CD14-positive monocyte (primary cell): ENCODE results near the gene FNDC3B. TPM values are rescaled to one million over a fixed set of nuclear protein-coding genes. Genes with fewer than 3 reads are reported as not detected.
A peak's percentile ranks its signal among the peaks of the same experiment; 100 is the strongest.

Source experiments
- DNase-seq, 3 donors: peaks; one replicate each; pipeline ENCODE4 v3.0.0-alpha.2; 2011 to 2022
- H2AFZ ChIP-seq: 2 replicates; pipeline ENCODE4 v1.6.0; 2012; ENCODE audit warnings: mild to moderate bottlenecking, low read depth, low read length, inconsistent platforms; ENCODE audit not compliant: insufficient read depth, poor library complexity, severe bottlenecking
- H3K27ac ChIP-seq, 2 donors: 1 replicate in 1 of 2; 2 replicates in 1 of 2; pipeline ENCODE4 v1.5.1; 2012 to 2013; ENCODE audit warnings: low read length in 2 of 2, control low read depth in 1 of 2, inconsistent platforms in 1 of 2, low read depth in 1 of 2, mild to moderate bottlenecking in 1 of 2
- H3K27me3 ChIP-seq, 2 donors: one replicate each; pipeline versions ENCODE4 v1.6.0 to v1.6.1; 2011 to 2013; ENCODE audit warnings: low read length in 2 of 2; ENCODE audit not compliant: control insufficient read depth in 2 of 2, insufficient read depth in 2 of 2
- H3K36me3 ChIP-seq, 2 donors: replicated peaks in 1 of 2; 1 replicate in 1 of 2; 2 replicates in 1 of 2; pipeline versions ENCODE4 v1.5.1 to v1.6.1; 2012 to 2013; ENCODE audit warnings: low read length in 2 of 2, control low read depth in 1 of 2, inconsistent platforms in 1 of 2, mild to moderate bottlenecking in 1 of 2; ENCODE audit not compliant: insufficient read depth in 2 of 2, control insufficient read depth in 1 of 2
- H3K4me1 ChIP-seq, 2 donors: 1 replicate in 1 of 2; 2 replicates in 1 of 2; pipeline versions ENCODE4 v1.5.1 to v1.6.1; 2012 to 2013; ENCODE audit warnings: low read length in 2 of 2, control low read depth in 1 of 2, inconsistent platforms in 1 of 2, mild to moderate bottlenecking in 1 of 2, moderate library complexity in 1 of 2; ENCODE audit not compliant: insufficient read depth in 2 of 2, control insufficient read depth in 1 of 2
- H3K4me2 ChIP-seq: replicated peaks from 2 replicates; pipeline ENCODE3; 2012; ENCODE audit warnings: low read length, moderate library complexity, mild to moderate bottlenecking; ENCODE audit not compliant: poor library complexity, severe bottlenecking; ENCODE audit errors: extremely low read depth
- H3K4me3 ChIP-seq, 3 experiments: fragments of 200-600 bp in 1 of 3; sonication (generic) in 1 of 3; replicated peaks in 1 of 3; 1 replicate in 2 of 3; 2 replicates in 1 of 3; pipeline ENCODE4 v1.5.1; 2011 to 2013; ENCODE audit warnings: low read length in 3 of 3, mild to moderate bottlenecking in 3 of 3, control low read depth in 2 of 3, low read depth in 2 of 3, inconsistent platforms in 1 of 3, moderate library complexity in 1 of 3
- H3K79me2 ChIP-seq: 2 replicates; pipeline ENCODE4 v1.6.0; 2012; ENCODE audit warnings: mild to moderate bottlenecking, control low read depth, inconsistent platforms, low read length, moderate library complexity; ENCODE audit not compliant: insufficient read depth
- H3K9ac ChIP-seq: 2 replicates; pipeline ENCODE4 v1.6.0; 2017; ENCODE audit warnings: low read length, mild to moderate bottlenecking; ENCODE audit not compliant: insufficient read depth, poor library complexity, severe bottlenecking
- H3K9me3 ChIP-seq, 2 donors: replicated peaks in 1 of 2; 1 replicate in 1 of 2; 2 replicates in 1 of 2; pipeline versions ENCODE4 v1.5.1 to v1.6.1; 2012 to 2013; ENCODE audit warnings: low read length in 2 of 2, control low read depth in 1 of 2; ENCODE audit not compliant: control insufficient read depth in 1 of 2, insufficient read depth in 1 of 2
- H4K20me1 ChIP-seq: 2 replicates; pipeline ENCODE4 v1.6.0; 2012; ENCODE audit warnings: mild to moderate bottlenecking, low read length, control low read depth, moderate library complexity; ENCODE audit not compliant: insufficient read depth
- H3K27ac Mint-ChIP-seq, 7 donors: one replicate each; pipeline ENCODE4 v1.8.0; 2020; ENCODE audit warnings: mild to moderate bottlenecking in 7 of 7, mixed read lengths in 7 of 7, moderate library complexity in 6 of 7, inconsistent platforms in 2 of 7
- H3K27me3 Mint-ChIP-seq, 3 donors: one replicate each; pipeline ENCODE4 v1.8.0; 2021 to 2022; ENCODE audit warnings: low read depth in 3 of 3, mild to moderate bottlenecking in 3 of 3, mixed read lengths in 3 of 3, moderate library complexity in 3 of 3, inconsistent platforms in 1 of 3
- H3K36me3 Mint-ChIP-seq, 2 donors: one replicate each; pipeline ENCODE4 v1.8.0; 2020; ENCODE audit warnings: mixed read lengths in 2 of 2, inconsistent platforms in 1 of 2, mild to moderate bottlenecking in 1 of 2
- H3K4me1 Mint-ChIP-seq: one replicate; pipeline ENCODE4 v1.8.0; 2020; ENCODE audit warnings: mild to moderate bottlenecking, mixed read lengths
- H3K4me3 Mint-ChIP-seq, 2 donors: one replicate each; pipeline ENCODE4 v1.8.0; 2020; ENCODE audit warnings: mild to moderate bottlenecking in 2 of 2, mixed read lengths in 2 of 2, moderate library complexity in 1 of 2
- H3K9me3 Mint-ChIP-seq, 7 donors: one replicate each; pipeline ENCODE4 v1.8.0; 2020 to 2022; ENCODE audit warnings: mixed read lengths in 7 of 7, mild to moderate bottlenecking in 6 of 7, moderate library complexity in 6 of 7, inconsistent platforms in 2 of 7
- WGBS: methylation state at CpG from one replicate; pipeline ENCODE4 v1.1.5; 2013; ENCODE audit warnings: missing lambda C conversion rate; ENCODE audit not compliant: insufficient coverage; 5-methylcytosine and 5-hydroxymethylcytosine counted together
- intact Hi-C, 2 donors: fragments of 100-400 bp; cut with micrococcal nuclease; formaldehyde crosslinking; loops; one replicate each; pipeline versions ENCODE4 v1.15.0 to v1.15.1; 2023
- polyA plus RNA-seq, 3 donors: library from polyadenylated mRNA; depleted of rRNA in 1 of 3; unstranded in 2 of 3; stranded (reverse) in 1 of 3; fragments of 300-500 nt in 2 of 3; fragments of >200 nt in 1 of 3; fragmentation: Illumina TruSeq in 2 of 3; gene quantifications; 1 replicate in 2 of 3; 2 replicates in 1 of 3; pipeline ENCODE4 v1.2.3, GENCODE V29; 2012 to 2021
- TF ChIP-seq, protein P1 (sequence below): fragments of 200-600 bp; IDR thresholded peaks from one replicate; pipeline ENCODE4 v1.8.0; 2022; ENCODE audit warnings: antibody characterized with exemption, mild to moderate bottlenecking

The FNDC3B gene
- polyA plus RNA-seq, 3 donors = 19.6 to 36.1 (median 25.7) TPM

DNA sequence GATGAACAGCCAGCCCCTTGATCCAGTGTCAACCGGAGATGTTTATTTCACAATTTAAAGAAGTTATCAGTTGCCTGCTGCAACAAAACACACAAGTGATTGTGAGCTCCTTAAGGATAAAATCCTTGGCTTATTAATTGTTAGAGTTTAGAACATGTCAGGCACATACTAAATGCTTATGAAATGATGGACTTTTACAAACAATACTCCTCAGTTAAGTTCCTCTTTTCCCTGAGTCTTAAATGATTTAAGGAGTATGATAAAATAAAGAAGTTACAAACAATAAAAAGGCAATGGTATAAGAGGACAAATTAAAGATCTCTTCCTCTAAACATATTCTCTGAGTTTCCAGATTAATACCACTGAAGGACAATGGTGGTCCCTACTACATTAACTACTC, 403.2 kb downstream of the FNDC3B start:
- H3K9me3 Mint-ChIP-seq = peaks cover 0 to 6% (median 3%) of the 10 kb centered on the region in 7 donors
- intact Hi-C loops = no loop called here
- Histone ChIP-seq H3K36me3 (no peaks in the 10 kb centered on the region), H2AFZ (no peak overlapping the region), H3K79me2 (no peaks in the 10 kb centered on the region), H3K4me1 (no peaks in the 10 kb centered on the region), H3K27me3 (peaks cover 35 to 54% of the 10 kb centered on the region in 2 donors), H3K9me3 (peaks cover 0 to 8% of the 10 kb centered on the region in 2 donors), H3K27ac (no peak overlapping the region), H4K20me1 (no peaks in the 10 kb centered on the region), H3K4me3 (no peak overlapping the region), H3K9ac (no peak overlapping the region), H3K4me2 (no peak overlapping the region)
- peaks cover 30 to 48% (median 47%) of the 10 kb centered on the region in 3 donors for H3K27me3 Mint-ChIP-seq
- DNase-seq = peak in 1 of 3 donors; percentile 7
- WGBS = no CpG with 5 or more reads among the region's 1 CpG
- no peak overlapping the region for H3K4me3 Mint-ChIP-seq
- TF ChIP-seq, protein P1, sequence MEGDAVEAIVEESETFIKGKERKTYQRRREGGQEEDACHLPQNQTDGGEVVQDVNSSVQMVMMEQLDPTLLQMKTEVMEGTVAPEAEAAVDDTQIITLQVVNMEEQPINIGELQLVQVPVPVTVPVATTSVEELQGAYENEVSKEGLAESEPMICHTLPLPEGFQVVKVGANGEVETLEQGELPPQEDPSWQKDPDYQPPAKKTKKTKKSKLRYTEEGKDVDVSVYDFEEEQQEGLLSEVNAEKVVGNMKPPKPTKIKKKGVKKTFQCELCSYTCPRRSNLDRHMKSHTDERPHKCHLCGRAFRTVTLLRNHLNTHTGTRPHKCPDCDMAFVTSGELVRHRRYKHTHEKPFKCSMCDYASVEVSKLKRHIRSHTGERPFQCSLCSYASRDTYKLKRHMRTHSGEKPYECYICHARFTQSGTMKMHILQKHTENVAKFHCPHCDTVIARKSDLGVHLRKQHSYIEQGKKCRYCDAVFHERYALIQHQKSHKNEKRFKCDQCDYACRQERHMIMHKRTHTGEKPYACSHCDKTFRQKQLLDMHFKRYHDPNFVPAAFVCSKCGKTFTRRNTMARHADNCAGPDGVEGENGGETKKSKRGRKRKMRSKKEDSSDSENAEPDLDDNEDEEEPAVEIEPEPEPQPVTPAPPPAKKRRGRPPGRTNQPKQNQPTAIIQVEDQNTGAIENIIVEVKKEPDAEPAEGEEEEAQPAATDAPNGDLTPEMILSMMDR = no peak
- peaks cover 12% of the 10 kb centered on the region for H3K4me1 Mint-ChIP-seq
- H3K27ac Mint-ChIP-seq = peak overlapping the region in 1 of 7 donors; percentile 18
- peaks cover 0 to 6% of the 10 kb centered on the region in 2 donors for H3K36me3 Mint-ChIP-seq

DNA sequence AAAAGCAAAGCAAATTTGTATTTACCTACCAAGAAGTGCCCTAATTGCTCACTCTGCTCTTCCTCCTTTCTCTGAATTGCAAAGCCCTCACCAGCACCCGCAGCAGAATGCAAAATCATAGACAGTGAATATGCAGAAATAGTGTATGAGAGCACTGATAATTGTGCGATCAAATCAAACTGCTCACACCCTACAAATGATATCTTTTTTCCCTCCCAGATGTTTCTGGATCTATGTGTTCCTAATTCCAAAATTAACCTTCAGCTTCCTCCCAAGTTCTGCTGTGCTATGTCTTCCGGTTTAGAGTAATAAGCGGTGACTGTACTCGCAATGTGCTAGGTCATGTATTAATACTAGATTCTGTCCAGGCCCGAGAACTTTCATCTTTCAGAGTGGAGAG, 405.4 kb downstream of the FNDC3B start:
- peaks cover 0 to 18% of the 10 kb centered on the region in 2 donors for H3K36me3 Mint-ChIP-seq
- peaks cover 51 to 65% (median 60%) of the 10 kb centered on the region in 3 donors for H3K27me3 Mint-ChIP-seq
- H3K4me1 Mint-ChIP-seq = peaks cover 34% of the 10 kb centered on the region
- no peaks in the 10 kb centered on the region for H3K36me3 ChIP-seq
- H3K4me3 Mint-ChIP-seq = peak overlapping the region in 1 of 2 donors; percentile 73
- no peak overlapping the region for H3K27ac Mint-ChIP-seq
- H3K9ac ChIP-seq = no peak overlapping the region
- H3K27me3 ChIP-seq = peaks cover 53 to 76% of the 10 kb centered on the region in 2 donors
- H4K20me1 ChIP-seq = no peaks in the 10 kb centered on the region
- H3K4me3 ChIP-seq = no peak overlapping the region
- no peaks in the 10 kb centered on the region for H3K4me1 ChIP-seq
- peaks cover 7 to 31% of the 10 kb centered on the region in 2 donors for H3K9me3 ChIP-seq
- no peak overlapping the region for H2AFZ ChIP-seq
- TF ChIP-seq, protein P1 = no peak
- no peak overlapping the region for H3K4me2 ChIP-seq
- WGBS = 70% methylated on average over 2 of the region's 6 CpGs
- no peak overlapping the region for H3K27ac ChIP-seq
- no peaks in the 10 kb centered on the region for H3K79me2 ChIP-seq
- no peak for DNase-seq
- peaks cover 0 to 27% (median 19%) of the 10 kb centered on the region in 7 donors for H3K9me3 Mint-ChIP-seq
- intact Hi-C loops = no loop called here
